Mammary epithelial cell (primary cell): ENCODE results near the gene OGA.

Experiments
- CTCF ChIP-seq, 2 donors: IDR thresholded peaks in 1 of 2; conservative IDR thresholded peaks in 1 of 2; 2 replicates each; pipeline ENCODE4 v1.5.1; 2011 to 2012; ENCODE audit warnings: inconsistent platforms in 2 of 2, low read length in 2 of 2, mild to moderate bottlenecking in 2 of 2, control low read depth in 1 of 2, low read depth in 1 of 2; ENCODE audit not compliant: insufficient read depth in 1 of 2; ENCODE audit errors: extremely low read depth in 1 of 2
- EZH2 ChIP-seq: IDR thresholded peaks from 2 replicates; pipeline ENCODE4 v1.6.1; 2012; ENCODE audit warnings: low read length, inconsistent platforms, borderline replicate concordance

GRCh38 chr10:101781984-101782810 lies 36.0 kb downstream of the OGA start:
- TF ChIP-seq CTCF (conservative IDR thresholded peaks at IDR 0.05 in 1 of 2, IDR thresholded peaks at IDR 0.05 in 1 of 2; ENCODE audit: extremely low read depth in 1 of 2, insufficient read depth in 1 of 2, low read depth in 1 of 2, low read length in 2 of 2) = no peak
- TF ChIP-seq EZH2 = no peak
